GM23338 (cell line): ENCODE data around the gene SBSN. TPM values are rescaled to one million over a fixed set of nuclear protein-coding genes. Genes with fewer than 3 reads are reported as not detected.

ENCODE experiments used
- CREB1 ChIP-seq: fragments of 250-450 bp; sonication (Bioruptor Pico); IDR thresholded peaks from 2 replicates; pipeline ENCODE4 v1.5.0; 2020; ENCODE audit warnings: low read depth, mild to moderate bottlenecking, moderate library complexity
- ETS1 ChIP-seq: IDR thresholded peaks from 2 replicates; pipeline ENCODE4 v1.6.1; 2016; ENCODE audit warnings: antibody characterized with exemption
- EZH2 ChIP-seq: fragments of 200-600 bp; sonication (generic); IDR thresholded peaks from one replicate; pipeline ENCODE4 v1.8.0; 2017; ENCODE audit warnings: antibody characterized with exemption, mild to moderate bottlenecking, low read depth; ENCODE audit not compliant: unreplicated experiment
- EZH2phosphoT487 ChIP-seq: fragments of 200-600 bp; sonication (generic); IDR thresholded peaks from one replicate; pipeline ENCODE4 v1.8.1; 2018; ENCODE audit warnings: antibody characterized with exemption; ENCODE audit not compliant: unreplicated experiment
- JUNB ChIP-seq: IDR thresholded peaks from one replicate; pipeline ENCODE4 v1.6.1; 2016; ENCODE audit warnings: antibody characterized with exemption; ENCODE audit not compliant: unreplicated experiment
- NANOG ChIP-seq: IDR thresholded peaks from 2 replicates; pipeline ENCODE4 v1.6.1; 2016; ENCODE audit warnings: antibody characterized with exemption, borderline replicate concordance
- POLR2AphosphoS5 ChIP-seq: IDR thresholded peaks from 2 replicates; pipeline ENCODE4 v1.6.1; 2016; ENCODE audit warnings: antibody characterized with exemption, low read depth
- STAT1 ChIP-seq: IDR thresholded peaks from one replicate; pipeline ENCODE4 v1.6.1; 2016; ENCODE audit warnings: antibody characterized with exemption; ENCODE audit not compliant: unreplicated experiment
- ZNF114 ChIP-seq: fragments of 250-450 bp; sonication (Bioruptor Pico); IDR thresholded peaks from 2 replicates; pipeline ENCODE4 v1.5.0; 2020; ENCODE audit warnings: mild to moderate bottlenecking, moderate library complexity
- ZNF331 ChIP-seq: fragments of 250-450 bp; sonication (Bioruptor Pico); IDR thresholded peaks from 2 replicates; pipeline ENCODE4 v1.5.0; 2020; ENCODE audit warnings: low read depth, mild to moderate bottlenecking, moderate library complexity
- ZNF462 ChIP-seq: fragments of 250-450 bp; sonication (Bioruptor Pico); IDR thresholded peaks from 2 replicates; pipeline ENCODE4 v1.5.0; 2020; ENCODE audit warnings: mild to moderate bottlenecking, moderate library complexity
- polyA plus RNA-seq: library from polyadenylated mRNA; unstranded; fragments of >200 nt; fragmentation: Nextera tagmentation; extraction: Ambion mirVana; gene quantifications from 2 replicates; pipeline ENCODE4 v1.2.1, GENCODE V29; 2016
- total RNA-seq: library from RNA; depleted of rRNA; stranded (reverse); fragments of >200 nt; shearing (Covaris generic); gene quantifications from 2 replicates; pipeline ENCODE4 v1.2.3, GENCODE V29; 2014

The SBSN gene
- total and polyA plus RNA-seq, 2 experiments from 2014 or later = 0.39 TPM; not detected in 1

GRCh38 chr19:35483089-35483488 lies 45.0 kb downstream of the SBSN start (continued):
- TF ChIP-seq ZNF462 (CRISPR knock-in tag) = no peak
- TF ChIP-seq NANOG = no peak
- TF ChIP-seq POLR2AphosphoS5 = no peak
- TF ChIP-seq ZNF331 = no peak
- TF ChIP-seq ETS1 = no peak
- TF ChIP-seq JUNB = no peak
- TF ChIP-seq STAT1 = no peak
- no peak for TF ChIP-seq EZH2phosphoT487
- no peak for TF ChIP-seq EZH2
- TF ChIP-seq ZNF114 (CRISPR knock-in tag) = no peak
- TF ChIP-seq CREB1 (CRISPR knock-in tag) = no peak
